M059J (cell line): Measurements from ENCODE around the gene FAM222B. TPM values are rescaled to one million over a fixed set of nuclear protein-coding genes. Genes with fewer than 3 reads are reported as not detected.
"Not testable (repeated sequence)": the region's sequence is repeated elsewhere in the genome, so short reads cannot be mapped to it uniquely, and the experiment has no call there.

ENCODE experiments used
- DNase-seq: peaks from one replicate; pipeline ENCODE4 v3.0.0-alpha.2; 2012; ENCODE audit warnings: low read depth
- total RNA-seq: library from RNA; depleted of rRNA; stranded (reverse); fragments of >200 nt; shearing (Covaris generic); gene quantifications from 2 replicates; pipeline ENCODE4 v1.2.3, GENCODE V29; 2014; rRNA removed

FAM222B gene
- total RNA-seq, result 3.2 and 13.2 TPM in 2 replicates

- DNase-seq, result peak; percentile 79
Observed at GRCh38 chr17:28842282-28843012, at the start of gene FAM222B. FAM222B (minus strand) TSS chr17:28842790; CDS start chr17:28766667, 76,123 bp downstream.

- DNase-seq, result no peak
Observed at GRCh38 chr17:28892024-28892423, 49.4 kb upstream of the FAM222B start.

GRCh38 chr17:28891201-28891600 lies 48.6 kb upstream of the FAM222B start:
- DNase-seq, result no peak

- DNase-seq, result no peak
Observed at GRCh38 chr17:28889996-28890395, 47.4 kb upstream of the FAM222B start.

- no peak for DNase-seq
Observed at GRCh38 chr17:28888832-28889231, 46.2 kb upstream of the FAM222B start.

- no peak for DNase-seq
Observed at GRCh38 chr17:28887871-28888471, 45.4 kb upstream of the FAM222B start.

GRCh38 chr17:28885951-28886350 lies 43.4 kb upstream of the FAM222B start:
- no peak for DNase-seq

- no peak for DNase-seq
Observed at GRCh38 chr17:28885363-28885762, 42.8 kb upstream of the FAM222B start.

- no peak for DNase-seq
Observed at GRCh38 chr17:28883967-28884702, 41.5 kb upstream of the FAM222B start.

- DNase-seq, result no peak
Observed at GRCh38 chr17:28882154-28882895, 39.7 kb upstream of the FAM222B start.

GRCh38 chr17:28881533-28882056 lies 39.0 kb upstream of the FAM222B start:
- DNase-seq, result no peak

- no peak for DNase-seq
Observed at GRCh38 chr17:28880572-28880945, 38.0 kb upstream of the FAM222B start.

GRCh38 chr17:28879886-28880571 lies 37.4 kb upstream of the FAM222B start:
- no peak for DNase-seq

GRCh38 chr17:28878981-28879380 lies 36.4 kb upstream of the FAM222B start:
- peak; percentile 40 for DNase-seq

- peak; percentile 40 for DNase-seq
Observed at GRCh38 chr17:28878158-28878910, 35.7 kb upstream of the FAM222B start.

GRCh38 chr17:28877150-28877711 lies 34.6 kb upstream of the FAM222B start:
- DNase-seq, result not testable (repeated sequence)

GRCh38 chr17:28875848-28876550 lies 33.4 kb upstream of the FAM222B start:
- no peak for DNase-seq

- no peak for DNase-seq
Observed at GRCh38 chr17:28874750-28875149, 32.2 kb upstream of the FAM222B start.

GRCh38 chr17:28873839-28874238 lies 31.2 kb upstream of the FAM222B start:
- DNase-seq, result no peak
